Prostate gland (tissue), 2 donors: ENCODE data around the gene SPON1.

Experiments
- CTCF ChIP-seq, 4 experiments: fragments of 200-600 bp in 2 of 4; fragments of 450-650 bp in 2 of 4; sonication (generic) in 2 of 4; IDR thresholded peaks; 1 replicate in 3 of 4; 2 replicates in 1 of 4; pipeline ENCODE4 v1.5.1; 2016 to 2019; ENCODE audit warnings: antibody characterized with exemption in 4 of 4, mild to moderate bottlenecking in 2 of 4, moderate library complexity in 2 of 4
- POLR2A ChIP-seq: fragments of 450-650 bp; IDR thresholded peaks from one replicate; pipeline ENCODE4 v1.6.1; 2016; ENCODE audit warnings: antibody characterized with exemption, mild to moderate bottlenecking

- TF ChIP-seq CTCF (IDR thresholded peaks at IDR 0.05), result no peak
- TF ChIP-seq POLR2A, result no peak
These were observed 5.5 kb upstream of the SPON1 start for GRCh38 chr11:13956988-13957387.
